B cell (primary cell): ENCODE measurements around the gene DUSP16. TPM values are rescaled to one million over a fixed set of nuclear protein-coding genes. Genes with fewer than 3 reads are reported as not detected.

Source experiments
- ATAC-seq: fragments of 200-7000 bp; cut with Tn5 transposase; one replicate; pipeline ENCODE4 v1.10.0; 2021; ENCODE audit warnings: low read depth, mild to moderate bottlenecking, moderate number of reproducible peaks, moderate library complexity
- CTCF ChIA-PET: fragments of 350-600 bp; sonication (Branson Sonifier 250); formaldehyde crosslinking; loops from one replicate; lab custom pipeline; 2021; ENCODE audit warnings: antibody characterized with exemption, inconsistent platforms; lab: Charles Lee
- POLR2A ChIA-PET: fragments of 350-600 bp; sonication (Branson Sonifier 250); formaldehyde crosslinking; loops from one replicate; lab custom pipeline; 2021; ENCODE audit warnings: antibody characterized with exemption; lab: Charles Lee
- DNase-seq: peaks from one replicate; pipeline ENCODE4 v3.0.0; 2013
- H2AFZ ChIP-seq: 2 replicates; pipeline ENCODE4 v1.6.1; 2012; ENCODE audit warnings: mild to moderate bottlenecking, low read depth, low read length; ENCODE audit not compliant: insufficient read depth, poor library complexity, severe bottlenecking
- H3K27ac ChIP-seq, 2 donors: 1 replicate in 1 of 2; 2 replicates in 1 of 2; pipeline ENCODE4 v1.5.1; 2012 to 2013; ENCODE audit warnings: low read length in 2 of 2, mild to moderate bottlenecking in 2 of 2, moderate library complexity in 1 of 2
- H3K27me3 ChIP-seq, 4 experiments: fragments of 200-600 bp in 1 of 4; sonication (generic) in 1 of 4; replicated peaks in 1 of 4; 1 replicate in 2 of 4; 2 replicates in 2 of 4; pipeline versions ENCODE4 v1.6.1 to v1.7.0; 2013 to 2016; ENCODE audit warnings: low read length in 3 of 4, mild to moderate bottlenecking in 2 of 4, mixed read lengths in 1 of 4, moderate library complexity in 1 of 4; ENCODE audit not compliant: insufficient read depth in 4 of 4, control insufficient read depth in 3 of 4; ENCODE audit errors: control extremely low read depth in 1 of 4
- H3K36me3 ChIP-seq, 2 experiments: replicated peaks in 1 of 2; 1 replicate in 1 of 2; 2 replicates in 1 of 2; pipeline versions ENCODE4 v1.6.1 to v1.7.1; 2013; ENCODE audit warnings: low read length in 1 of 2; ENCODE audit not compliant: insufficient read depth in 2 of 2, control insufficient read depth in 1 of 2; ENCODE audit errors: control extremely low read depth in 1 of 2, extremely low read depth in 1 of 2
- H3K4me1 ChIP-seq, 2 donors: fragments of 200-600 bp in 1 of 2; sonication (generic) in 1 of 2; 1 replicate in 1 of 2; 2 replicates in 1 of 2; pipeline versions ENCODE4 v1.5.1 to v1.6.1; 2013 to 2017; ENCODE audit warnings: low read length in 2 of 2; ENCODE audit not compliant: control insufficient read depth in 2 of 2, insufficient read depth in 2 of 2
- H3K4me2 ChIP-seq: replicated peaks from 2 replicates; pipeline ENCODE3; 2012; ENCODE audit warnings: mild to moderate bottlenecking, low read depth, low read length; ENCODE audit not compliant: poor library complexity, severe bottlenecking
- H3K4me3 ChIP-seq, 5 experiments: fragments of 200-600 bp in 1 of 5; sonication (generic) in 1 of 5; 1 replicate in 3 of 5; 2 replicates in 2 of 5; pipeline versions ENCODE4 v1.5.1 to v1.7.0; 2011 to 2016; ENCODE audit warnings: low read length in 4 of 5, mild to moderate bottlenecking in 4 of 5, low read depth in 2 of 5, control low read depth in 1 of 5, moderate library complexity in 1 of 5; ENCODE audit not compliant: insufficient read depth in 1 of 5; ENCODE audit errors: control extremely low read depth in 1 of 5, extremely low read depth in 1 of 5
- H3K79me2 ChIP-seq: fragments of 200-600 bp; sonication (generic); one replicate; pipeline ENCODE4 v1.6.0; 2016; ENCODE audit warnings: low read length; ENCODE audit not compliant: control insufficient read depth, insufficient read depth
- H3K9ac ChIP-seq: fragments of 200-600 bp; sonication (generic); 2 replicates; pipeline ENCODE4 v1.6.1; 2017; ENCODE audit warnings: mild to moderate bottlenecking, low read length, moderate library complexity
- H3K9me3 ChIP-seq, 3 donors: one replicate each; pipeline versions ENCODE4 v1.6.1 to v1.7.1; 2013; ENCODE audit warnings: low read length in 2 of 3; ENCODE audit not compliant: control insufficient read depth in 2 of 3, insufficient read depth in 1 of 3; ENCODE audit errors: control extremely low read depth in 1 of 3
- H4K20me1 ChIP-seq: 2 replicates; pipeline ENCODE4 v1.6.0; 2012; ENCODE audit warnings: mild to moderate bottlenecking, low read length; ENCODE audit not compliant: insufficient read depth, control insufficient read depth, poor library complexity, severe bottlenecking
- H3K27ac Mint-ChIP-seq: one replicate; pipeline ENCODE4 v1.8.0; 2021; ENCODE audit warnings: mixed read lengths
- H3K27me3 Mint-ChIP-seq: one replicate; pipeline ENCODE4 v1.8.0; 2021; ENCODE audit warnings: mixed read lengths
- H3K4me1 Mint-ChIP-seq: one replicate; pipeline ENCODE4 v1.8.0; 2021; ENCODE audit warnings: mixed read lengths
- H3K4me3 Mint-ChIP-seq: one replicate; pipeline ENCODE4 v1.8.0; 2021; ENCODE audit warnings: mixed read lengths
- H3K9me3 Mint-ChIP-seq: one replicate; pipeline ENCODE4 v1.8.0; 2022; ENCODE audit warnings: mixed read lengths; ENCODE audit not compliant: insufficient read depth
- EZH2 ChIP-seq: IDR thresholded peaks from 2 replicates; pipeline ENCODE4 v1.6.1; 2012; ENCODE audit warnings: borderline replicate concordance, low read depth, mild to moderate bottlenecking, moderate library complexity, low read length; ENCODE audit not compliant: insufficient read depth, poor library complexity, severe bottlenecking
- WGBS: methylation state at CpG from one replicate; pipeline ENCODE4 v1.1.5; 2013; ENCODE audit warnings: missing lambda C conversion rate; ENCODE audit not compliant: insufficient coverage; 5-methylcytosine and 5-hydroxymethylcytosine counted together
- intact Hi-C: fragments of 100-400 bp; cut with micrococcal nuclease; formaldehyde crosslinking; loops from one replicate; pipeline ENCODE4 v1.10.0; 2022
- polyA plus RNA-seq: library from polyadenylated mRNA; depleted of rRNA; stranded (reverse); fragments of >200 nt; gene quantifications from 2 replicates; pipeline ENCODE4 v1.2.3, GENCODE V29; 2012
- total RNA-seq, 2 donors: library from RNA; stranded (reverse); fragments of 120-200 nt in 1 of 2; gene quantifications; 1 replicate in 1 of 2; 2 replicates in 1 of 2; pipeline versions ENCODE4 v1.2.3 to v1.2.4, GENCODE V29; 2013 to 2022
- TF ChIP-seq, protein P1 (sequence below): fragments of 200-600 bp; IDR thresholded peaks from one replicate; pipeline ENCODE4 v1.8.0; 2022; ENCODE audit warnings: antibody characterized with exemption, mild to moderate bottlenecking

DUSP16 gene
- total and polyA plus RNA-seq, 2 donors (not counting 1 experiment from before 2014, with no cell fraction given), result 0.37 to 5.6 TPM

DNA sequence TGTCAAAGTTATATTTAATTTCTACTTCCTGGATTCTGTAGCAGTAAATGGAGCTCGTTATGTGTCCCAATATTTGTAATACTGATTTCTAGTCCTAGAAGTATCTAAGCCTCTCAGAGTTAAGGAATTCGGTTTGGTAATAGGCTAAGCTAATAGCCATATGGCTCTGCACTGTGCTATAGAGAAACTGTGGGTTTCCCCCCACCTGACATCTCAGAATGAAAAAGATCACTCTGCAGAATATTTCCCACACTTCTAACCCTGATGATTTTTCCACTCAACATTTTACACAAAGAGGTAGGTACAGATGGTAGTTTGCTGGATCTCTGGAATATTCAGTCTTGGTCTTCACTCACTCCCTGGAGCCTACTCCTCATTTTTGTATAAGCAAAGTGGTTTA, 134.6 kb downstream of the DUSP16 start:
- no peak overlapping the region for H3K9ac ChIP-seq
- ATAC-seq, result no peak
- H3K4me1 ChIP-seq, result no peaks in the 10 kb centered on the region
- H3K27me3 ChIP-seq, result no peaks in the 10 kb centered on the region
- H3K4me2 ChIP-seq, result no peak overlapping the region
- WGBS, result no CpG with 5 or more reads among the region's 2 CpGs
- peaks cover 0 to 4% of the 10 kb centered on the region in 2 experiments for H3K36me3 ChIP-seq
- no peak overlapping the region for H3K27ac Mint-ChIP-seq
- H3K27ac ChIP-seq, result no peak overlapping the region
- no peak overlapping the region for H2AFZ ChIP-seq
- peaks cover 28% of the 10 kb centered on the region for H3K79me2 ChIP-seq
- peaks cover 3 to 16% (median 7%) of the 10 kb centered on the region in 3 donors for H3K9me3 ChIP-seq
- CTCF ChIA-PET, result no interaction called here
- no peaks in the 10 kb centered on the region for H3K4me1 Mint-ChIP-seq
- peaks cover 5% of the 10 kb centered on the region for H3K9me3 Mint-ChIP-seq
- no peaks in the 10 kb centered on the region for H3K27me3 Mint-ChIP-seq
- H3K4me3 ChIP-seq, result no peak overlapping the region
- DNase-seq, result no peak
- intact Hi-C loops, result no loop called here
- no peak overlapping the region for H3K4me3 Mint-ChIP-seq
- H4K20me1 ChIP-seq, result peaks cover 8% of the 10 kb centered on the region
- TF ChIP-seq, protein P1, sequence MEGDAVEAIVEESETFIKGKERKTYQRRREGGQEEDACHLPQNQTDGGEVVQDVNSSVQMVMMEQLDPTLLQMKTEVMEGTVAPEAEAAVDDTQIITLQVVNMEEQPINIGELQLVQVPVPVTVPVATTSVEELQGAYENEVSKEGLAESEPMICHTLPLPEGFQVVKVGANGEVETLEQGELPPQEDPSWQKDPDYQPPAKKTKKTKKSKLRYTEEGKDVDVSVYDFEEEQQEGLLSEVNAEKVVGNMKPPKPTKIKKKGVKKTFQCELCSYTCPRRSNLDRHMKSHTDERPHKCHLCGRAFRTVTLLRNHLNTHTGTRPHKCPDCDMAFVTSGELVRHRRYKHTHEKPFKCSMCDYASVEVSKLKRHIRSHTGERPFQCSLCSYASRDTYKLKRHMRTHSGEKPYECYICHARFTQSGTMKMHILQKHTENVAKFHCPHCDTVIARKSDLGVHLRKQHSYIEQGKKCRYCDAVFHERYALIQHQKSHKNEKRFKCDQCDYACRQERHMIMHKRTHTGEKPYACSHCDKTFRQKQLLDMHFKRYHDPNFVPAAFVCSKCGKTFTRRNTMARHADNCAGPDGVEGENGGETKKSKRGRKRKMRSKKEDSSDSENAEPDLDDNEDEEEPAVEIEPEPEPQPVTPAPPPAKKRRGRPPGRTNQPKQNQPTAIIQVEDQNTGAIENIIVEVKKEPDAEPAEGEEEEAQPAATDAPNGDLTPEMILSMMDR, result no peak
- no peak for TF ChIP-seq EZH2
- POLR2A ChIA-PET, result no interaction called here

DNA sequence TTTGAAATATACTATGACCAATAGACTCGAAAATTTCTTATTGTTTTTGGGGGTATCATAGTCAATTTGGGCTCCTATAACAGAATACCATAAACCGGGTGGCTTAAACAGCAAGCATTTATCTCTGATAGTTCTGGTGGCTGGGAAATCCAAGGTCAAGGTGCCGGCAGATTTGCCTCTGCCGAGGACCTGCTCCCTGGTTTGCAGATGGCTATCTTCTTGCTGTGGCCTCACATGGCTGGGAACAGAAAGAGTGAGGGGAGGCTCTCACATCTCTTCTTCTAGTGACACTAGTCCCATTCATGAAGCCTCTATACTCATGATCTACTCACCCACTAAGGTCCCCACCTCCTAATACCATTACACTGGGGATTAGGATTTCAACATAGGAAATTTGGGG, 135.1 kb downstream of the DUSP16 start:
- Mint-ChIP-seq H3K27ac (peak overlapping the region; percentile 4), H3K9me3 (peaks cover 5% of the 10 kb centered on the region), H3K4me3 (no peak overlapping the region), H3K4me1 (no peaks in the 10 kb centered on the region), H3K27me3 (no peaks in the 10 kb centered on the region)
- Histone ChIP-seq H3K9ac (no peak overlapping the region), H3K4me1 (no peaks in the 10 kb centered on the region), H3K36me3 (peaks cover 0 to 4% of the 10 kb centered on the region in 2 experiments), H3K27ac (no peak overlapping the region), H3K4me2 (no peak overlapping the region), H2AFZ (no peak overlapping the region), H4K20me1 (peaks cover 8% of the 10 kb centered on the region), H3K27me3 (no peaks in the 10 kb centered on the region), H3K9me3 (peaks cover 3 to 17% (median 10%) of the 10 kb centered on the region in 3 donors), H3K4me3 (no peak overlapping the region), H3K79me2 (peaks cover 28% of the 10 kb centered on the region)
- ChIA-PET POLR2A (no interaction called here), CTCF (no interaction called here)
- TF ChIP-seq EZH2, result no peak
- TF ChIP-seq, protein P1, result no peak
- intact Hi-C loops, result no loop called here
- ATAC-seq (no peak), DNase-seq (no peak)
- 100% methylated on average over 2 of the region's 4 CpGs for WGBS
